Limb (tissue), 2 donors: ENCODE data around the gene USP37.
"Not testable (repeated sequence)": the region's sequence is repeated elsewhere in the genome, so short reads cannot be mapped to it uniquely, and the experiment has no call there.

Experiments
- DNase-seq, 2 donors: peaks; one replicate each; pipeline ENCODE4 v3.0.0-alpha.2; 2016; ENCODE audit errors: extremely low spot score in 2 of 2

USP37 gene

GRCh38 chr2:218554225-218554624 is 13.9 kb downstream of the USP37 start:
- not testable (repeated sequence) for DNase-seq

GRCh38 chr2:218547978-218548377 is 20.2 kb downstream of the USP37 start:
- DNase-seq = no peak

- no peak for DNase-seq
These were observed 20.6 kb downstream of the USP37 start for GRCh38 chr2:218547511-218547910.

DNA sequence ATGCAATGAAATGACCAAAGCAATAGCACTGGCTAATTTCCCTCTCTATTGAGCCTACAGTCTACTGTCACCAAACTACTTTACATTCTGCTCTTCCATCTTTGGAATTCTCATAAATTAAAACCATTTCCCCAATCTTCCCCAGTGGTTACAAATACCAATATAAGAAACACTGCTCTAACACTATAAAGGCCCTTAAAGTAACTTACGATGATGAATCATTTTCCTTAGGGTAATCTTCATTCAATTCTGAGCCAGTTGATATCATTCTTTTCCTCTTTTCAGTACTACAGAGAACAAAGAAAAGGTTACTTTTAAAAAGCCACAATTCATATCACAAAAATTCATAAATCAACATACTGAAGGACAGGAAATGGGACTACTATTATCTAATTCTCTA is 22.1 kb downstream of the USP37 start:
- no peak for DNase-seq

- DNase-seq = no peak
These were observed 28.1 kb downstream of the USP37 start for GRCh38 chr2:218540015-218540414.

DNA sequence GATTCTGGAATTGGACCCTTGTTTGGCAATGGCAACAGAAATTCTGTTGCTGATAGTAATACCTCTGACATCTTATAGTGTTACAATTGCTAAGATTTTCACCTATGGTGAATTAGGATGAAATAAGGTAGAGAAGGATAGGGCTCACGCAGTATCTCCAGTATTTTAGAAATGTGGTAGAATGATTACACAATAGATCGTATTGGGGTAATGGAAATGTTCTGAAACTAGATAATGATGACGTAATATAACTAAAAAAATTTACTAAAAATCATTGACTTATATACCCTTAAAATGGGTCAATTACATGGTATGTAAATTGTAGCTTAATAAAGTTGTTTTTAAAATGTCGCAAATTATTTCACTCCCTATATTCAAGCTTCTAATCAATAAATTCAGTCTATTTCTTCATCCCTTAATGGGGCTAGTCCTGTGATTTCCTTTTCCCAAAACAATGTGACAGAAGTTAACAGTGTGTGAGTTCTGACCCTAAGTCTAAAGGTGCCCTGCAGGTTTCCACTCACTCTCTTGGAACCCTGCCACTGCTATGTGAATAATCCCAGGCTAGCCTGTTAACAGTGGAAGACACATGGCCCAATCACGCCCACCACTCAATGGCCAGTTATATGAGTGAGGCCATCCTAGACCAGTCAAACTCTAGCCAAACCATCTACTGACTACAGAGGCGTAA is 31.2 kb downstream of the USP37 start:
- no peak for DNase-seq

DNA sequence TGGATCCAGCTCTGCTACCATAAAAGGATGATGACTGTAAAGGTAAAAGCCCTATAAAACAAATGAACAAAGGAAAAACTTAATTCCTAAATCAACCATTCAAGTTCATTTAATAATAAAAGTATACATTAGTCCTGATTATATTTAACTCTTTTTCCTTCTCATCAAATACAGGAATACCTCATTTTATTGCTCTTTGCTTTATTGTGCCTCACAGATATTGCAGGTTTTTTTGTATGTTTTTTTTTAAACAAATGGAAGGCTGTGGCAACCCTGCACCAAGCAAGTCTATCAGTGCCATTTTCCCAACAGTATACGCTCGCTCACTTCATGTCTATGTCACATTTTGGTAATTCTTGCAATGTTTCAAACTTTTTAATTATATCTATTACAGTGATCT is 38.2 kb downstream of the USP37 start:
- DNase-seq = no peak

DNA sequence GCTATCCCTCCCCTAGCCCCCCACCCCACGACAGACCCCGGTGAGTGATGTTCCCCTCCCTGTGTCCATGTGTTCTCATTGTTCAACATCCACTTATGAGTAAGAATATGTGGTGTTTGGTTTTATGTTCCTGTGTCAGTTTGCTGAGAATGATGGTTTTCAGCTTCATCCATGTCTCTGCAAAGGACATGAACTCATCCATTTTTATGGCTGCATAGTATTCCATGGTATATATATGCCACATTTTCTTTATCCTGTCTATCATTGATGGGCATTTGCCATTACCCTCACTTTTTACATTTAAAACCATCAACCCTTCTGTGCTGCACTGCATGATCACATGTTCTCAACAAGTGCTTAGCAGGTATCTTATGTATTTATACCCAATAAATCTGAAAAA is 39.7 kb downstream of the USP37 start:
- not testable (repeated sequence) for DNase-seq

DNA sequence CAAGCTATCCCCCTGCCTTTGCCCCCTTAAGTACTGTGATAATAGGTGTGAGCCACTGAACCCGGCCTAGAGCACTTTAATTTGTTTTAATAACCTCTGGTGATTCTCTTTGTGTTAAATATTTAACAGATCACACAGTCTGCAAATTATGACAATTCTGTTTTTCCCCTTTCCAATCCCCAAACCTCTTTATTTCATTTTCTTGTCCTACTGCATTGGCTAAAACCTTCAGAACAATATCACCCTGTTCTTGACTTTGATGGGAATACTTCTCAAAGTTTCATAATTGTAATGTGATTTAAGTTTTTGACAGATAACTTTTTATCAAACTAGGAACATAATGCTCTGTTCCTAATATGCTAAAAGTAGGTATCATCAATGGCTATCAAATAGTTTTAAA is 44.5 kb downstream of the USP37 start:
- DNase-seq = no peak

GRCh38 chr2:218518876-218519275 is 49.3 kb downstream of the USP37 start:
- DNase-seq = no peak

GRCh38 chr2:218517434-218518206 is 50.5 kb downstream of the USP37 start:
- DNase-seq = no peak

GRCh38 chr2:218516614-218517013 is 51.5 kb downstream of the USP37 start:
- no peak for DNase-seq

DNA sequence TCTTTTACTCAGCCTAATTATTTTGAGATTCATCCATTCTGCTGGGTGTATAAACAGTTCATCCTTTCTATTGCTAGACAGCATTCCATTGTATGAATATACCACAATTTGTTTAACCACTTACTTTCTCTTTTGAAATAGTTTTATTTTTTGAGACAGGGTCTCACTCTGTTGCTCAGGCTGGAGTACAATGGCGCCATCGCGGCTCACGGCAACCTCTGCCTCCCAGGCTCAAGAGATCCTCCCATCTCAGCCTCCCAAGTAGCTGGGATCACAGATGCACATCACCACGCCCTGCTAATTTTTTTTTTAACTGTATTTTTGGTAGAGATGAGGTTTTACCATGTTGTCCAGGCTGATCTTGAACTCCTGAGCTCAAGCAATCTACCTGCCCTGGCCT is 54.5 kb downstream of the USP37 start:
- no peak for DNase-seq

- no peak for DNase-seq
These were observed 59.9 kb downstream of the USP37 start for GRCh38 chr2:218508299-218508698.

- no peak for DNase-seq
These were observed 62.3 kb downstream of the USP37 start for GRCh38 chr2:218505754-218506371.

DNA sequence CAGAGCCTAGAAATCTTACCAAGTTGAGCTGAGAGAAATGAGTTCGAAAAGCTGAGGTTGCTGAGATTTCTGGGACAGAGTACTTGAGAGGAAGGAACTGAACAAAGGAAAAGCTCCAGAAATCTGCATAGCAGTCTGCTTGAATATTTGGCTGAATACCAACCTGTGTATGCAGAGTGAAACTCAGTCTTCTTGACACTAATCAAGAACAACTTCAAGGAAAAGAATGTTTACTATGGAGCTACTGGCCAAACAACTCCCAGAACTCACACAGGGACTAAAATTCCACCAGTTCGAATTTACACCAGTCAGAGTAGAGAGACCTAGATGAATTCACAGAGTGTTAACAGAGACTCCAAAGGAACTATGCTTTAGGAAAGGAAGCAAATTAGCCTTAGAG is 66.5 kb downstream of the USP37 start:
- DNase-seq = peak in 1 of 2 donors; percentile 5

DNA sequence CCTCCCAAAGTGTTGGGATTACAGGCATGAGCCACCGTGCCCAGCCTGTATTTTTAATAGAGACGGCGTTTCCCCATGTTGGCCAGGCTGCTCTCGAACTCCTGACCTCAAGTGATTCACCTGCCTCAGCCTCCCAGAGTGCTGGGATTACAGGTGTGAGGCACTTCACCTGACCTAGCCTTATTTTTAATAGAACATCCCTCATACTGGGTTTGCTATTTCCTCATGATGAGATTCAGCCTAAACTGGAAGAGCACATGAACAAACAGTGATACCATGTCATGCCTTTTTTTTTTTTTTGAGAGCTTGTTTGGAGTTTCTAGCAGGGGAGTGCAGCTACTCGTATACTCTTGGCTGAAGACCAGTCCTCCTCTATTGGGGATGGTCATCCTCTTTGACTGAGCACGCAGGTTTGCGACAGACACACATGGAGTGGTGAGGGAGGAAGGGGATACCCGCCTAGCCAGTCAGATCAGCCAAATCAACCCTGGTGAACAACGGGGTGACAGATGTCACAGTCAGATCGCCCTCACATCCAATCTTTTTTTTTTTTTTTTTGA is 67.6 kb downstream of the USP37 start:
- DNase-seq = no peak

DNA sequence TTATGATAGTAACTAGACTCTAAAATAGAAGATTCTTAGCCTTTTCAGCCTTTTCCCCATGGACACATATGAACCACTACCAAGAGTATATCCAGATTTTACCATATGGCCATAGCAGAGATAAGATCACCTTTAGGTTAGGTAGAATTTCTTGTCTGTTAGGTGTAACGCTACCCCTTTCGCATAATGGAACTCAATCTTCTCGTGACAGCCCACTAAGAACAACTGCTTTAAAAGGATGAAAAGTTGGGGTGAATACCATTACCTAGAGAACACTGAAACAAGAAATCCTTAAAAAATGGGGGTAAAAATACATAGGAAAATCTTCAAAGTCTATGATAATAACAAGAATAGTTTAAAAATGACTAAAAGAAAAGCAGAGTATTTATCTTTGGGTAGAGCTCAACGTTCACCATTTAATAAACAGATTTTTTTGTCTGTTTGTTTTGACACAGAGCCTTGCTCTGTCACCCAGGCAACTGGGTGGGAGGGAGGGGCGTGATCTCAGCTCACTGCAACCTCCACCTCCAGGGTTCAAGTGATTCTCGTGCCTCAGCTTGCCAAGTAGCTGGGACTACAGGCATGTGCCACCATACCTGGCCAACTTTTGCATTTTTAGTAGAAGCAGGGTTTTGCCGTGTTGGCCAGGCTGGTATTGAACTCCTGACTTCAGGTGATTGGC is 82.0 kb downstream of the USP37 start:
- DNase-seq = no peak

DNA sequence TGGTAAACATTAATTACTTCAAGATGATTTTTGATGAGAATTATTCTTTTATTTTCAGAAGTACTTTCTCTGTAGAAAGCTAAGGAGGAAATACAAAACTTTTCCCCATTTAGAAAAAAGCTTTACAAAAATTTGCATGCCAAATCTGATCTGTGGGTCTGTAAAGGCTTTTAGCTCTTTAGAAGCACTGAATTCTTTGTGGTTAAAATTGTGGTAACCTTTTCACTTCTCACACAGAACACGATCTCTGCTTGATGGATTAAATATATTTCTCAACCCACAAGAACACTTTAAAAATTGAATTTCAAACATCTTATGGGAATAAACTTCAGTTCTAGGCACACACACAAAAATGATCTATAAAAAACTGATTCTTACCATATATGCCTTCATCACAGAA is 85.5 kb downstream of the USP37 start:
- DNase-seq = no peak

- no peak for DNase-seq
These were observed 88.6 kb downstream of the USP37 start for GRCh38 chr2:218479595-218479994.

DNA sequence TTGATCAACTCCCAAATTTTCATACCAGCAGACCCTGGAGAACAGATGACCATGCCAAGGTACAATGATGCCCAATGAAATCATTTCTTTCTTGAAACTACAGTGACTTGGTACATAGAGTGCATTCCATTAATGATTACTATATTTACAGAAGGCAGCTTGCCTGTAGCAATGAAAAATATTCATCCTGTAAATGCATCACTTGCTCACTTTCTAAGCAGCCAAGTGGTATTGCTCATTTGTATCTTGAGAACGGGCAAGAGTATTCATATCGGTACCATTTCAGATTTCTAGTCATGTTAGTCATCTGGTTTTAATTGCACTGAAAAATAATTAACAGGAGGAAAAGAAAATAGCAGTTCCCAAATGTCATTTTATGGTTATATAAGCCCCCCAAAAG is 89.6 kb downstream of the USP37 start:
- no peak for DNase-seq

DNA sequence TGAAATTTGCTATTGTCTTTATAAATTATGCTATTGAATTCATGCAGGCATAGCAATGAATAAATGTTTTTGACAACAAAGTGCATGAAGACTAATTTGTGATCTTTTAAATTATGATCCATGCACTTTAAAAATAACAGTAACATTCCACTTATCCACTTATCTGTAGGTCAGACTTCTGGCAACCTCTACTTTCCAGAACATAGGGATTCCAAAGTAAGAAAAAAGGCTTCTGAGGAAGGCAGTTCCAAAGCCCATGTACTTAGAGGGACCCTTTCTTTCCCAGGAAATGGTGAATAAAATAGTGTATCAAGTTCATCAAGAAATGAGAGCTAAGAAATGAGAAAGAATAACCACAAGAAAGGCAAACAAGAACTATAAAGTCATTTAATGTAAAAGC is 90.9 kb downstream of the USP37 start:
- no peak for DNase-seq
